IgD-negative memory B cell (primary cell): Measurements from ENCODE around the gene ESRRA. TPM values are rescaled to one million over a fixed set of nuclear protein-coding genes. Genes with fewer than 3 reads are reported as not detected.
A peak's percentile ranks its signal among the peaks of the same experiment; 100 is the strongest.
"Not testable (repeated sequence)": the region's sequence is repeated elsewhere in the genome, so short reads cannot be mapped to it uniquely, and the experiment has no call there.

Experiments
- H3K27ac Mint-ChIP-seq, 3 donors: one replicate each; pipeline ENCODE4 v1.8.0; 2020 to 2022; ENCODE audit warnings: mild to moderate bottlenecking in 3 of 3, mixed read lengths in 3 of 3, moderate library complexity in 1 of 3
- H3K27me3 Mint-ChIP-seq: one replicate; pipeline ENCODE4 v1.8.0; 2021; ENCODE audit warnings: mixed read lengths
- H3K36me3 Mint-ChIP-seq: one replicate; pipeline ENCODE4 v1.8.0; 2020; ENCODE audit warnings: mild to moderate bottlenecking, mixed read lengths
- H3K4me1 Mint-ChIP-seq, 3 donors: one replicate each; pipeline ENCODE4 v1.8.0; 2020 to 2022; ENCODE audit warnings: mixed read lengths in 3 of 3, mild to moderate bottlenecking in 1 of 3
- H3K4me3 Mint-ChIP-seq, 4 donors: one replicate each; pipeline ENCODE4 v1.8.0; 2020 to 2022; ENCODE audit warnings: mild to moderate bottlenecking in 4 of 4, mixed read lengths in 4 of 4, moderate library complexity in 3 of 4
- H3K9me3 Mint-ChIP-seq, 3 donors: one replicate each; pipeline ENCODE4 v1.8.0; 2020 to 2021; ENCODE audit warnings: mixed read lengths in 3 of 3, mild to moderate bottlenecking in 1 of 3
- polyA plus RNA-seq: library from polyadenylated mRNA; unstranded; fragments of 300-500 nt; fragmentation: Illumina TruSeq; gene quantifications from one replicate; pipeline ENCODE4 v1.2.3, GENCODE V29; 2021

Gene ESRRA
- polyA plus RNA-seq, 1 donor from 2014 or later = 11.2 TPM

GRCh38 chr11:64320556-64320955 lies 15.2 kb downstream of the ESRRA start:
- H3K4me1 Mint-ChIP-seq = peaks cover 10 to 19% (median 14%) of the 10 kb centered on the region in 3 donors
- peak overlapping the region in 2 of 4 donors; percentile 16 to 98 for H3K4me3 Mint-ChIP-seq
- no peaks in the 10 kb centered on the region for H3K9me3 Mint-ChIP-seq
- H3K27ac Mint-ChIP-seq = peak overlapping the region in 1 of 3 donors; percentile 99
- H3K36me3 Mint-ChIP-seq = no peaks in the 10 kb centered on the region
- no peaks in the 10 kb centered on the region for H3K27me3 Mint-ChIP-seq

- peak overlapping the region in 1 of 3 donors; percentile 99 for H3K27ac Mint-ChIP-seq
- H3K36me3 Mint-ChIP-seq = no peaks in the 10 kb centered on the region
- H3K4me1 Mint-ChIP-seq = peaks cover 10 to 19% (median 14%) of the 10 kb centered on the region in 3 donors
- no peaks in the 10 kb centered on the region for H3K27me3 Mint-ChIP-seq
- H3K4me3 Mint-ChIP-seq = peak overlapping the region in 1 of 4 donors; percentile 98
- H3K9me3 Mint-ChIP-seq = no peaks in the 10 kb centered on the region
Measured at GRCh38 chr11:64321026-64321425, 15.7 kb downstream of the ESRRA start.

DNA sequence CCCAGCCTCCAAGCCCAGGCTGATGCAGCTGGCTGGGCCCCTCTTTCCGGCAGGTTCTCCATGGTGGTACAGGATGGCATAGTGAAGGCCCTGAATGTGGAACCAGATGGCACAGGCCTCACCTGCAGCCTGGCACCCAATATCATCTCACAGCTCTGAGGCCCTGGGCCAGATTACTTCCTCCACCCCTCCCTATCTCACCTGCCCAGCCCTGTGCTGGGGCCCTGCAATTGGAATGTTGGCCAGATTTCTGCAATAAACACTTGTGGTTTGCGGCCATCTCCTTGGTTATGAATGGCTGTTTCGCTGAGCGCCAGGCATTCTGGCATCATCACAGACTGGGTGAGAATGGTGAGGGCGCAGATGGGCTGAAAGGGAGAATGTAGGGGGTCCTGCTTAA lies 16.2 kb downstream of the ESRRA start:
- H3K27ac Mint-ChIP-seq = peak overlapping the region in 2 of 3 donors; percentile 5 to 99
- no peaks in the 10 kb centered on the region for H3K36me3 Mint-ChIP-seq
- no peaks in the 10 kb centered on the region for H3K9me3 Mint-ChIP-seq
- peak overlapping the region in 1 of 4 donors; percentile 98 for H3K4me3 Mint-ChIP-seq
- no peaks in the 10 kb centered on the region for H3K27me3 Mint-ChIP-seq
- H3K4me1 Mint-ChIP-seq = peaks cover 10 to 17% (median 14%) of the 10 kb centered on the region in 3 donors

DNA sequence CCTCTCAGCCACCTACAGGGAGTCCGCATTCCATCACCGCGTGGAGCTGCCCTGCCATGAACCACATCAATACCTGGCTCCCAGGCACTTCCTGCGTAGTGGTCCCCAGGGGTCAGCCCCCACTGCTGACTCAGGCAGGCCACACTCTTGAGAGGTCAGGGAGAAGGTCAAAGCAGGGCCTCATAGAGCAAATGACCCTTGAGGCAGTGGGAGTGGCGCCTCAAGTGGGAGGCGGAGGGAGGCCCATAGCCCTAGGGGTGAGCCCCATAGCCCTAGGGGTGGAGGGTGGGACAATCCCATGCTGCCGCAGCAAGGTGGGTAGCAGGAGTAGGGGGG lies 17.6 kb downstream of the ESRRA start:
- no peak overlapping the region for H3K27ac Mint-ChIP-seq
- H3K4me1 Mint-ChIP-seq = peaks cover 8 to 13% (median 11%) of the 10 kb centered on the region in 3 donors
- H3K4me3 Mint-ChIP-seq = no peak overlapping the region
- H3K27me3 Mint-ChIP-seq = no peaks in the 10 kb centered on the region
- no peaks in the 10 kb centered on the region for H3K36me3 Mint-ChIP-seq
- peaks cover 0 to 1% (median 0%) of the 10 kb centered on the region in 3 donors for H3K9me3 Mint-ChIP-seq

DNA sequence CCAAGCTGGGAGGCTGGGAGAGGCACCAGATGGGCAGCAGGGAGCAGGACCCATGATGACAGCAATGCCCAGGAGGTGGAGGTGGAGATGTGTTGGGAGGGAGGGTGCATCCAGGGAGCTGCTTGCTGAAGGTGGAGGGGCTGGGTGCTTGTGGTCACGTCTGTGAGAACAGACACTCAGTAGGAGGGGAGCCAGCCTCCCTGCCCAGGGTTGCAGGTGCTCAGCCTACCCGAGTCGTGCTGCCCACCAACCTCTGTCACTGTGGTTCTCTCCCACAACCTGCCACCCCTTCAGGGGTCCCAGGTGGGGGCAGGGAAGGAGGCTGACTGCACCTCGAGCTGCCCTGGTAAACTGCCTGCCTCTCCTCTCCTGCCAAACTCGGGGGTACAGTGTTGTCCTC lies 18.0 kb downstream of the ESRRA start:
- no peaks in the 10 kb centered on the region for H3K27me3 Mint-ChIP-seq
- peaks cover 8 to 12% (median 10%) of the 10 kb centered on the region in 3 donors for H3K4me1 Mint-ChIP-seq
- H3K4me3 Mint-ChIP-seq = peak overlapping the region in 1 of 4 donors; percentile 24
- no peak overlapping the region for H3K27ac Mint-ChIP-seq
- peaks cover 0 to 2% (median 0%) of the 10 kb centered on the region in 3 donors for H3K9me3 Mint-ChIP-seq
- no peaks in the 10 kb centered on the region for H3K36me3 Mint-ChIP-seq

- not testable (repeated sequence) for H3K9me3 Mint-ChIP-seq, H3K36me3 Mint-ChIP-seq, H3K27me3 Mint-ChIP-seq
- Mint-ChIP-seq H3K27ac (peak overlapping the region in 1 of 3 donors; percentile 62), H3K4me1 (peaks cover 8 to 11% (median 9%) of the 10 kb centered on the region in 3 donors), H3K4me3 (peak overlapping the region in 1 of 4 donors; percentile 24)
Measured at GRCh38 chr11:64323984-64324383, 18.7 kb downstream of the ESRRA start.

DNA sequence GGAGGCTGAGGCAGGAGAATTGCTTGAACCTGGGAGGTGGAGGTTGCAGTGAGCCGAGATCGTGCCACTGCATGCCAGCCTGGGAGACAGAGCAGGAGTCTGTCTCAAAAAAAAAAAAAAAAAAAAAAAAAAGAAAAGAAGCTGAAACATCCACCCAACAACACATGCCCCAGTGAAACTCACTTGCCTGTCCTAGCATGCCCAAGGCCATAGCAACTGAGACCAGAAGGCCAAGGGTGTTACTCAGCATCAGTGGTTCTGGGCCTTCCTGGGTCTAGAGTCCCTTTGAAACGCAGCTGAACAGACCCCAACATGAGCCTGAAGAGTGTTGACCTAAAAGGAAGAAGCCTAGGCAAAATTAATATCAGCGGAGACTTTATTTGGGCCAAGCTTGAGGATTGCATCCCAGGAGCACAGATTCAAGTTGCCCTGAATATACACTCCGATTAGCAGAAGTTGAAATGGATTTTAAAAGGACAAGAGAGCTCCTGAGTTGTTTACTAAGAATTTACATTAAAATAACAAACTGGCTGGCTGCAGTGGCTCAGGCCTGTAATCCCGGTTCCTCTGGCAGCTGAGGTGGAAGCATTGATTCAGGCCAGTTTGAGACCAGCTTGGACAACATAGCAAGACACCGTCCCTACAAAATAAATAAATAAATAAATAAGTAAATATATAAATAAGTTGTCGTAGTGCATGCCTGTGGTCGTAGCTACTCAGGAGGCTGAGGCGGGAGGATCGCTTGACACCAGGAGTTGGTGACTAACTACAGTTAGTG lies 19.6 kb downstream of the ESRRA start:
- H3K9me3 Mint-ChIP-seq = peaks cover 0 to 2% (median 0%) of the 10 kb centered on the region in 3 donors
- H3K36me3 Mint-ChIP-seq = no peaks in the 10 kb centered on the region
- peak overlapping the region in 1 of 3 donors; percentile 46 for H3K27ac Mint-ChIP-seq
- H3K4me3 Mint-ChIP-seq = no peak overlapping the region
- no peaks in the 10 kb centered on the region for H3K27me3 Mint-ChIP-seq
- peaks cover 5 to 9% (median 8%) of the 10 kb centered on the region in 3 donors for H3K4me1 Mint-ChIP-seq

GRCh38 chr11:64327375-64327774 lies 22.1 kb downstream of the ESRRA start:
- peak overlapping the region in 1 of 4 donors; percentile 13 for H3K4me3 Mint-ChIP-seq
- H3K36me3 Mint-ChIP-seq = no peaks in the 10 kb centered on the region
- no peak overlapping the region for H3K27ac Mint-ChIP-seq
- H3K27me3 Mint-ChIP-seq = no peaks in the 10 kb centered on the region
- H3K9me3 Mint-ChIP-seq = peaks cover 0 to 2% (median 0%) of the 10 kb centered on the region in 3 donors
- H3K4me1 Mint-ChIP-seq = peaks cover 7 to 17% (median 10%) of the 10 kb centered on the region in 3 donors

DNA sequence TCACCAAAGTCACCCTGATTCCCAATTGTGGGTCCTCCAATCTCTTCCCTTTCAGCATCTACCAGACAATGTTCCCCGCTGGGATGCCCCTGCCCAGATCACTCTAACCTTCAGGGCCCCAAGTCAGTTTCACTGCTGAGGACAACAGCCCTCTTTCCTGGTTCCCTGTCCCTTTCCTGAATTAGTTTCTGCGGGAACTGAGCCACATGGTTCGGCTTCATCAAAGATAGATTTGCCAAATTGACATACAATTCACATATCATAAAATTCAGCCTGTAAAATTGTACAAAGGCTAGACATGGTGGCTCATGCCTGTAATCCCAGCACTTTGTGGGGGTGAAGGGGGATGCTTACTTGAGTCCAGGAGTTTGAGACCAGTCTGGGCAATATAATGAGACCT lies 22.7 kb downstream of the ESRRA start:
- peaks cover 0 to 2% (median 0%) of the 10 kb centered on the region in 3 donors for H3K9me3 Mint-ChIP-seq

DNA sequence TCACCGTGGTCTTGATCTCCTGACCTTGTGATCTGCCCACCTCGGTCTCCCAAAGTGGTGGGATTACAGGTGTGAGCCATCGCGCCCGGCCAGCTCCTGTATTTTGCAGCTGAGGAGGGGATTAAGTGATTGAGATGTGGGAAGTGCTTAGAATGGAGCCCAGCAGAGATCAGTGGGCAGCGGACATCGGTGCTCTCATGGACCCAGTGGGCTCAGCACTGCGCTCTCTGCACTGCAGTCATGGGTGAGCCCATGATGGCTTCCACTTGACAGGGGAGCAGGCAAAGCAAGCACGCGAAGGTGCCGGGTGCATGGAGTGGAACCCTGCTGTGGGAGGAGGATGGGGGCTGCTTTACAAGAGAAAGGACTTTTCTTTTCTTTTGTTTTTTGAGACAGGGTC lies 25.6 kb downstream of the ESRRA start:
- Mint-ChIP-seq H3K27me3 (peaks cover 2% of the 10 kb centered on the region), H3K4me3 (no peak overlapping the region), H3K36me3 (no peaks in the 10 kb centered on the region), H3K27ac (no peak overlapping the region), H3K4me1 (peaks cover 16 to 26% (median 21%) of the 10 kb centered on the region in 3 donors), H3K9me3 (peaks cover 0 to 2% (median 0%) of the 10 kb centered on the region in 3 donors)

More for the DNA sequence above, 22.7 kb downstream of the ESRRA start:
- H3K36me3 Mint-ChIP-seq = no peaks in the 10 kb centered on the region
- H3K4me1 Mint-ChIP-seq = peaks cover 7 to 17% (median 10%) of the 10 kb centered on the region in 3 donors
- no peaks in the 10 kb centered on the region for H3K27me3 Mint-ChIP-seq
- no peak overlapping the region for H3K27ac Mint-ChIP-seq
- H3K4me3 Mint-ChIP-seq = no peak overlapping the region

DNA sequence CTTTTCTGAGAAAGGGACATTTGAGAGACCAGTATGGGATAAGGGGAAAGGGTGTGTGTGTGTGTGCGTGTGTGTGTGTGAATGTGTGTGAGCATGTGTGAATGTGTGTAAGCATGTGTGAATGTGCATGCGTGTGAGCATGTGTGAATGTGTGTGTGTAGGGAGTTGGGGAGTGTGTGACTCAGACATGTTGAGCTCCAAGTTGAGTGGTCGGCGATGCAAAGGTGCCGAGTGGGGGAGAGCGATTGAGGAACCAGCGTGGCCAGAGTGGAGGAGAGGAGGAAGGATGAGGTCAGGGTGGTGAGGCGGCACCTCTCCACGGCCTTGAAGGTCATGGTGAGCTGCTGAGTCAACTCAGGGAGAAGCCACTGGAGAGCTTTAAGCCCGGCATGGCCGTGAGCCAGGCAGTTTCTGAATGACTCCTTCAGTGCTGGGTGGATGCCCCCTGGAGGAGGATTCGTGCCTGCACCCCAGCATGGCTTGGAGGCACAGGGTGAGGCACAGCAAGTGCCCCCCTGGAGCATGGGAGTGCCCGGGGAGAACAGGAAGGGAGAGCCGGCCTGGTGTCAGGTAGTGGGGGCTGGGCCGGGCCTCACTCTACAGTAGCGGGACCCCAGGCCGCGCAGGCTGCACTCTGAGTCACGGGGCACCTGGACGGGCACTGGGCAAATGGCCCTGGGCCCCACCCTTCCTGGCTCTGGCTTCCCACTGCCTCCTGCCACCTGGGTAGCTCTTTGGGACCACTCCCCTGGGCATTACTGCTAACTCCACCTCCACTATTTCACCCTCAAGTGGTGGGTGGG lies 26.4 kb downstream of the ESRRA start:
- peak overlapping the region in 3 of 4 donors; percentile 25 to 55 (median 39) for H3K4me3 Mint-ChIP-seq
- peaks cover 2% of the 10 kb centered on the region for H3K27me3 Mint-ChIP-seq
- H3K4me1 Mint-ChIP-seq = peaks cover 13 to 31% (median 24%) of the 10 kb centered on the region in 3 donors
- peak overlapping the region in 2 of 3 donors; percentile 5 to 85 for H3K27ac Mint-ChIP-seq
- H3K36me3 Mint-ChIP-seq = no peaks in the 10 kb centered on the region
- peaks cover 0 to 2% (median 0%) of the 10 kb centered on the region in 3 donors for H3K9me3 Mint-ChIP-seq

GRCh38 chr11:64333556-64333955 lies 28.2 kb downstream of the ESRRA start:
- Mint-ChIP-seq H3K4me1 (peaks cover 17 to 30% (median 26%) of the 10 kb centered on the region in 3 donors), H3K36me3 (no peaks in the 10 kb centered on the region), H3K4me3 (no peak overlapping the region), H3K27me3 (peaks cover 2% of the 10 kb centered on the region), H3K27ac (peak overlapping the region in 2 of 3 donors; percentile 35 to 89), H3K9me3 (no peaks in the 10 kb centered on the region)

GRCh38 chr11:64334764-64335735 lies 29.7 kb downstream of the ESRRA start:
- H3K4me1 Mint-ChIP-seq = peaks cover 29 to 38% (median 35%) of the 10 kb centered on the region in 3 donors
- no peaks in the 10 kb centered on the region for H3K36me3 Mint-ChIP-seq
- peaks cover 2% of the 10 kb centered on the region for H3K27me3 Mint-ChIP-seq
- peak overlapping the region in 3 of 4 donors; percentile 24 to 88 (median 73) for H3K4me3 Mint-ChIP-seq
- H3K9me3 Mint-ChIP-seq = no peaks in the 10 kb centered on the region
- H3K27ac Mint-ChIP-seq = peak overlapping the region; percentile 71 to 89 (median 81)
